ENCODE results near the gene NUDT14.

Gene NUDT14

DNA sequence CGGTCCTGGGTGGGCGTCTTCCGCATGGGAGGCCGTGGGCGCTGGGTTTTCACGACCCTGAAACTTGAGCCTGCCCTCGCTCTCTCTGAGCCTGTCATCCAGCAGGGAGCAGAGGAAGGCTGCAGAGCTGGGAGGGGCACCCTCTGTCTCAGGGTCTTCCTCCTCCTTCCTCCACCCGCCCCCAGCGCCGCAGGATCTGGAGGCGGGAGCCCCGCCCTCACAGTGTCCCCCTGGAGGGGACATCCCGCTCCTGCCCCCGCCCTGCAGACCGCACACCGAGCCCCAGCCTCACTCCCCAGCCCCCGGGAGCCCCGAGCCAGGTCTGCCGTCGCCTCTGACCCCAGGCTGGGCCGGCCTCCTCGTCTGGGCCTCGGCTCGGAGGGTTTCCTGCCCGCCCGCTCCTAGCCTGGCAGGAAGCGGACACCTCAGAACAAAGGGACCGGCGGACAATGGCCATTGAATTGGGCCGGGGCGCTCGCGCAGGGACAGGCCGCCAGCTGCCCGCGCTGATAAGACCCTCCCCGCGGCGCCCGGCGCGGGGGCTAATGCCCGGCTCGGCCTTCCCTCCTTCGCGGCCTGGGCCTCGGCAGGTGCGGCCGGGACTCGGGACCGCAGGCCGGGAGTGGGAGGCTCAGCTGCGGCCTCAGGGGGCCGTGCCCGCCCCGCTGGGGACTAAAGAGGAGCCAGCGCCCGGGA is 15.3 kb upstream of the NUDT14 start:
- no peak for DNase-seq

GRCh38 chr14:105195522-105196264 is 14.6 kb upstream of the NUDT14 start:
- DNase-seq, result no peak

DNA sequence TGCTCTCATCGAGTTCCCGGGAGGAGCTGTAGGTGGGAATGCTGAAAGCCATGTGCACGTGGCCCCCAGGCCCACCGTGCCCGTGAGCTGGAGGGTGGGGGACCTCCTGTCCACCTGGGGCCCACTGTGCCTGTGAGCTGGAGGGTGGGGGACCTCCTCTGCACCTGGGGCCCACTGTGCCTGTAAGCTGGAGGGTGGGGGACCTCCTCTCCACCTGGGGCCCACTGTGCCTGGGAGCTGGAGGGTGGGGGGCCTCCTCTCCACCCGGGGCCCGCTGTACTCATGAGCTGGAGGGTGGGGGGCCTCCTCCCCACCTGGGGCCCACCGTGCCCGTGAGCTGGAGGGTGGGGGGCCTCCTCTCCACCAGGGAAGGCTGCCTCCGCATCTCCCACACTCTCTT is 13.9 kb upstream of the NUDT14 start:
- no peak for DNase-seq

GRCh38 chr14:105193916-105194782 is 13.0 kb upstream of the NUDT14 start:
- DNase-seq, result peak; percentile 98

DNA sequence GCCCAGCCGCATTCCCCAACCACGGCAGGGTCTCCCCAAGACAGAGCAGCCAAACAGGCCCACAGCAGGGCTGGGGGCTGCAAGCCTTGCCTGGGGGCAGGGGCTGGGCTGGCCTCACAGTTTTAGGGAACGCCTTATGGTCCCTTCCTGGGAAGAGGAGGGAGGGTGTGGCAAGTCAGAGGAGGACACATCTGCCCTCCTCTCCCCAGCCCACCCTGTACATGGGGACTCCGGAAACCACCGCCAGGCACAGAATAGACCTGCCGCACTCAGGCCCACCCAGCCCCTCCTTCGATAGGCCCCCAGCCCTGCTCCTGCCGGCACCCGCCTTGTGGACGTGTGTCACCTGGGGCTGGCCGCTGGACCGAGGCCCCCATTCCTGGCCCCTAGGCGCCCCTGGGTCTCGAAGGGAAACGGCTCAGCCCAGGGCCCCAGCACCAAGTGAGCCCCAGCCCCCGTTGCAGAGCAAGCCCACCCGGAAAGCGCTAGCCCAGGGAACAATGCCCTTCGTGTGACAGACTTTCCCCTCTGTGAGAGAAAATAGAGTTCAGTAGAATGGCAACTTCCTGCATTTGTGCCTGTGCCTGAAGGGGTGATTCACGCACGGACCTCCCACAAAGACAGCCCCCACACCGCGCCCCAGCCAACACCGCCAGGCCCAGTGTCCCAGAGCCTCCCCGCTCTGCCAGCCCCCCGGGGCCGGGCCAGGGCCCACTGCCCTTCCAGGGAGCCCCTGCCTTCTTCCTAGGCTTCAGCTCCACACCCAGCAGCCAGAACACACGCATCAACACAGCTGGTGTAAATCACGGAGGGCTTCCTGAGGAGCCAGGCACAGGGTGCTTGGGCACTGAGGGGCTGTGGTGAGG is 12.0 kb upstream of the NUDT14 start:
- DNase-seq, result no peak

DNA sequence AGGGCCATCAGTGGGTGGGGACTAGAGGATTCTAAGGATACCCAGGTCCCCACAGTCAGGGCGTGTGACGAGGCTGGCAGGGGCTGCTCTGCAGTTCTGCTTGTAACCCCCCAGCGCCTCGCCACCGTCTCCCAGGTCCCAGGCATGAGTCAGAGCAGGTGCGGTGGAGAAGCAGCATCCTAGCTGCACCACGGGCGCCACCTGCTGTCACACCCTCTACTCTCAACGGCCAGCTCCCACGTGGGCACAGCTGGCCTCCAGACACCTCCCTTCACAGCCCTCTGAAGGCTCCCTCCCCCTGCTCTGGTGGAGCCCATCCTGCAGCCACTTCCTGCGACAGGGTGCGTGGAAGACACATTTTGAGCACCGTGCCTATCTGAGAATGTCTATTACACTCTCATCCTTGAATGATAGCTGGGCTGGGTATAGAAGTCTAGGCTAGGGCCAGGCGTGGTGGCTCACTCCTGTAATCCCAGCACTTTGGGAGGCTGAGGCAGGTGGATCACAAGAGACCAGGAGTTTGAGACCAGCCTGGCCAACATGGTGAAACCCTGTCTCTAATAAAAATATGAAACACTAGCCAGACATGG is 6.9 kb upstream of the NUDT14 start:
- DNase-seq, result no peak

- no peak for DNase-seq
Observed at GRCh38 chr14:105187116-105187515, 6.0 kb upstream of the NUDT14 start.

GRCh38 chr14:105185973-105186372 is 4.9 kb upstream of the NUDT14 start:
- no peak for DNase-seq

GRCh38 chr14:105185001-105185400 is 3.9 kb upstream of the NUDT14 start:
- no peak for DNase-seq

- DNase-seq, result peak; percentile 66
Observed at GRCh38 chr14:105184461-105184860, 3.3 kb upstream of the NUDT14 start.

- DNase-seq, result no peak
Observed at GRCh38 chr14:105182296-105183020, 1.3 kb upstream of the NUDT14 start.

- no peak for DNase-seq
Observed at GRCh38 chr14:105181549-105182295, 610 bp upstream of the NUDT14 start.

GRCh38 chr14:105179191-105179590 is 1.9 kb downstream of the NUDT14 start:
- DNase-seq, result no peak

GRCh38 chr14:105178868-105179140 is 2.3 kb downstream of the NUDT14 start:
- no peak for DNase-seq

DNA sequence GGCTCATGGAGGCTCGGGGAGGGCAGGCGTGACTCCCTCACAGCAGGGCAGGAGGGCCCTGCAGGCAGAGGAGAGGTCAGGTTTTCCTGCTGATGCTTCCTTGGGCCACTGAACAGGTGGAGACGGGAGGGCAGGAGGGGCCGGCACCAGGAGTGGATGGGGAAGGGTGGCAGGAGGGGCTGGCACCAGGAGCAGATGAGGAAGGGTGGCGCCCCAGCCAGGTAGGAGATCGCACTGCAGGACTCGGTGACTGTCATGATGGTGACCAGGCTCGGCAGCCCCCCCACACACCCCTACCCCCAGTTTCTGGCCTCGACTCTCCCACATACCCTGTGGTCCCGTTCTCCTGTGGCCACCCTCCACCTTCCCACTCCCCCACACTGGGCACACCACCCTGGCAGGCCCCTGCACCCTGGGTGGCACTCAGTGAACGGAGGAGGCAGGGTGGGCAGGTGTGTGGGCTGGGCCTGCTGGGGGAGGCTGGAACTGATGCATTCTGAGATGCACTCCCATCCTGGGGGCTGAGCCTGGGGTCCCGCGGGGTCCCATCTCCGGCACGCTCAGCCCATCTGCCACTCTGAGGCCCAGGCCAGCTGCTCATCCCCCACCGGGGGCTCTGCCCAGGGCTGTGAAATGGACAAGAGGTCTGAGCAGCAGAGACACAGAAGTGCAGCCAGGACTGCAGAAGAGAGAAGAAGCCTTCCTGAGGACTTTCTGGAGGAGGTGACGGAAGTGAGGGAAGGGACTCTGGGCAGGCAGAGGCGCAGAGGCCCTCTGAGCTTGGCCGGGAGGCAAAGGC is 2.8 kb downstream of the NUDT14 start:
- DNase-seq, result no peak

GRCh38 chr14:105177082-105177481 is 4.0 kb downstream of the NUDT14 start:
- no peak for DNase-seq

- no peak for DNase-seq
Observed at GRCh38 chr14:105176513-105176912, 4.6 kb downstream of the NUDT14 start.

DNA sequence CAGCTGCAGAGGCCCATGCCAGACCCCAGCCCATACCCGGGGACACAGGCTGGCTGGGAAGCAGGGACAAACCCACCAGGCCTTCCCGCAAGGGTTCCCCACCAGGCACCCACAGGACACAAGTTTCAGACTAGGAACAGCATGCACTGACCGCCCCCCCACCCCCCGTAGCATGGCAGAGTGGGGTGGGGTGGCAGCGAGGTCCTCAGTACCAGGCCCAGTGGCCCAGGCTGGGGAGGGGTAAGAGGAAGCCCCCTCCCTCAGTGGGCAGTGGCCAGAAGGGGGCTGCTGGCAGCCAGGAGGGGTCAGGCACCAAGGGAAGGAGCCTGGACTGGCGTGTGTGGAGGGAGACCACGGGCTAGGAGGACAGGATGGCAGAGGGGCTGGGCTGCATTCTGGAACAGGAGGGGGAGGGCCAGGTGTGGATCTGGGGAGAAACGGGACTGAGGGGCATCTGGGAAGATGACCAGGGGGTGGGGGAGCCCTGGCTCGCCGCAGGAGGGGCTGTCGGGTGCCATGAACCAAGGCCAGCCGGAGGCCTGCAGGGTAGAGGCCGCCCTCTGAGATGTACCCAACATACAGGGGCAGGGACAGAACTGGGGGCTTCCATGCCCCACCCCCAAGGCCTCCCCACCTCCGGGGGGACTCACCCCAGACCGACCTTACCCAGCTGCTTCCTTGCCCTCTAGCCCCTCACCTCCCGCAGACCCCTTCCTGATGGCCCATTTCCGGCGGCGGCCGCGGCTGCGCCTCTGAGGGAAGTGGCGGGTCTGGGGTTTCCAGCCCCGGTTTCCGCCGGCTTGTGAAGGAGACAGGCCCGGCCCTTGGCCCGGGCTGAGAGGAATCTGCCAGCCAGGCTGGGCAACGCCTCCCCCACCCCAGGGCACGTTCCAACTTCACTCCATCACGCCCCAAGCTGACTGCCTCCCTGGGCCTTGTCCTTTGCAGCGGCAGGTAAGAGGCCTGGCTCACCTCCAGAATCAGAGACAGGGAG is 6.9 kb downstream of the NUDT14 start:
- DNase-seq, result no peak

GRCh38 chr14:105173145-105173544 is 8.0 kb downstream of the NUDT14 start:
- no peak for DNase-seq

All from COR-L47 (cell line).